DMS53 (cell line): ENCODE results near the gene HEXIM1.

Experiments used
- DNase-seq: peaks from one replicate; lab custom pipeline; 2025; lab: John Stamatoyannopoulos, UW

The HEXIM1 gene

DNA sequence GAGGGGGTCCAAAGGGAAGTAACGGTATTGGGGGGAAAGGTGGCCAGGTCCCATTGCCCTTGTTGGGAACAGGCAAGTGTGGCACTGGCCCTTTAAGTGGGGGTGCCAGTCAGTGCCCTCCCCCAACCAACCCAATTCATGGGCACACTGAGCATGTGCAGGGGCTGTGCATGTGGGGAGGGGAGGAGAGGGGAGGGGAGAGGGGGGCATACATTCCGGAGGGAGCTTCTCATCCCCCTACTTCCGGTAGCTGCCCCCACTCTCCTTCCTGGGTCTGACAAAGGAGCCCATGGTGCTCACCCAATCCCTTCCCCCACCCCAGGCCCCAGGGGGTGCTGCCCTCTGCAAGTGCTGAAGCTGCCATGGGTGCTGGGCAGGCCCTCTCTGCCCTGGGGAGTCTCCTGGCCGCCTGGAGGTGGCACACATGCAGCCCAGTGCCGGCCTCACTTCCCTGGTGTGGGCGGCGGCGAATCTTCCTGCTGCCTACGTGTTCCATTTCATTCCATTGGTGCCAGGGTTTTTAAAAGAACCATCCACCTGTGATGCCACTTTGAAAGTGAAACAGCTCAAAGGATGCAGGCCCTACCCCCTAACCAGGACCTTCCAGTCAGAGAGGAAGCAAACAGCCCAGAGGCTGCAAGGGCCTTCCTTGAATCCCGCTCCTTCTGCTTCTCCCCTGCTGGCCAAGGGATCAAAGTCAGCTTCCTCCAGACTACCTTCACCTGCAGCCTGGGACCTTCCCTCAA, 24.4 kb downstream of the HEXIM1 start:
- DNase-seq = no peak

GRCh38 chr17:45175759-45176115, 27.5 kb downstream of the HEXIM1 start:
- DNase-seq = no peak

DNA sequence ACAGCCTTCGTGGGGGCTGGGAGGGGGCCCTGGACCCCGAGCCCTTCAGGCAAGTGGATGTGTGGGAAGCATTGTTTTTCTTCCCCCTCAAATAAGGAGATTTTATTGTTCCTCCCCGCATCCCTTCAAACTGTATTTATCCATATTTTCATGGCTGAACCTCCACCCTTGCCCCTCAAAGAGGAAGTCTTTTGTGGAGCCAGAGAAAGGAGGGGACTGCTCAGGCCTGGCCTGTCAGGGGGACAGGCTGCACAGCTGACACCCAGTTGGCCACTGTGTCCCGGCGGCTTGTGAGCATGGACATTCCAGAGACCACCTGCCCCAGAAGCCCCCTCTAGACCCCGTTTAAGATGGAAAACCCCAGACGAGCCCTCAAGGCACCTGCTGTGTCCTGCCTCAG, 29.3 kb downstream of the HEXIM1 start:
- DNase-seq = no peak

GRCh38 chr17:45184144-45184543, 35.9 kb downstream of the HEXIM1 start:
- no peak for DNase-seq

DNA sequence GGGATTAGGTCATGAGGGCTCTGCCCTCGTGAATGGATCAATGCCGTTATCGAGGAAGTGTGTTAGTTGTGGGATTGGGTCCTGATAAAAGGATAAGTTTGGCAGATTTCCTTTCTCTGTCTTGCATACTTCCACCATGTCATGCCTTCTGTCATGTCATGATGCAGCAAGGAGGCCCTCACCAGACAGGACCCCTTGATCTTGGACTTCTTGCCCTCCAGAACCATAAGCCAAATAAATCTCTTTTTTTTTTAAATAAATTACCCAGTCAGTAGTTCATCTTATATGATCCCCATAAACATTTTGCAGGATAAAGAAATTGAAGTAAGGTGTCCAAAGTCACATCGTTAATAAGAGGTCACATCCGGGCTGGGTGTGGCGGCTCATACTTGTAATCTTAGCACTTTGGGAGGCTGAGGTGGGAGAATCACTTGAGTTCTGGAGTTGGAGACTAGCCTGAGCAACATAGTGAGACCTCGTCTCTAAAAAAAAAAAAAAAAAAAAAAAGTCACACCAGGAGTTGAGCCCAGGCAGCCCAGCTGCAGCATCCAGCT, 38.6 kb downstream of the HEXIM1 start:
- no peak for DNase-seq

DNA sequence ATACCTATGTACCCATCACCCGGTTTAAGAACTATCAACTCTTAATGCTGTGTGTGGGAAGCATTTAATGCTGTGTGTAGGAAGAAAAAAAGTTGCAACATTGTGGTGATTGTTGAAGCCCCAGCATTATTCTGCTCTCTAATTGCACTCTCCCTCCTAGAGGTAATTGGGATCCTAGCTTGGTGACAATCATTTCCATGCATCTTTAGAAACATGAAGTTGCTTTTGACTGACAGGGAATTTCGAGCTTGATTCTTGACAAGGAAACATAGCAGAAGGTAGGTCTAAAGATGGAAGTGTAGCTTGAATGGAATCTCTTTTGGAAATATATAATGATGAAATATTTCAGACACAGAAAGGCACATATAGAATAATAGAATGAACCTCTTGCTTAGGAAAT, 40.7 kb downstream of the HEXIM1 start:
- no peak for DNase-seq

DNA sequence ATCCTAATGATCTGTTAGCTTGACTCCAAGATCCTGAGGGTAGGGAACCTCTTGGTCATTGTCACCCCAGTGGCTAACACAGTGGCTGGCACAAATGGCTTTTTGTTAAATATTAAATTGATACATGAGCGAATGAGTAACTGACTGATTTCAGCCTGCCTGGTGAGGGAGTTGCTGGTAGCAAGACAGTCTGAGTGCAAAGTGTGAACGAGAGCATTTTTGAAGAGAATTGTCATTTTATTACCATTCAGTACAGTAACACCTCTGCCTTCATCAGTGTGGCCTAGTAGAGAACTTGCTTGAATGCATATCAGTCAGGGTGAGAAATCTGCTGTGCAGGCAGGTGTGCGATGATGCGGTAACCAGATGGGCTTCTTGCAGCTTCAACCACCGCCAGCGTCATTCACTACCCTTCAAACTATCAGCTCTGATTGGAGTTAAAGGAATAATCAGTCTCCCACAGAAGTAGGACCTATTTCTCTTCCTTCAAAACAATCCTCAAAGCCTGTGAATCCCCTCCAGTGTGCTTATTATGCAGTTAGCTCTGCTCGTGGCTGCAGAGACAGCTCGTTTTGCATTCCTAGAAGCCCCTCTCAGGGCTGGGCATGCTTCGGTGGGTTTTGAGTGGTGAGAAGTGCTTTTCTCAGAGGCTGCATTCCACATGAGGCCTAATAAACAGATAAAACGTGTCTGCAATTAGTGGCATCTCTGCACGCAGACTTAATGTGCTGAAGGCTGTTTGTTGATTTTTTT, 42.4 kb downstream of the HEXIM1 start:
- no peak for DNase-seq

DNA sequence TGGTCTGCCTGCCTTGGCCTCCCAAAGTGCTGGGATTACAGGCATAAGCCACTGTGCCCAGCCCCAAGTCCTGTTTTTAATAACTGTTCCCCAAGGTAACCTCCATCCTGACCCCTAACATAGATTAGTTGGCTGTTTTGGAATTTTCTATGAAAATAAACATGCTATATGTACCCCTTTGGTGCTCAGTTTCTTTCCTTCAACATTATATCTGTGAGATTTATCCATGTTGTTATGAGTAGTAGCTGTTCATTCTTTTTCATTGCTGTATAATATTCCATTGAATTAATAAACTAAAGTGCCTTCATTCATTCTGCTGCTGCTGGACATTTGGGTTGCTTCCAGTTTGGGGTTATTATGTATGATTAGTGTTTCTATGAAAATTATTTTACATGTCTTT, 47.1 kb downstream of the HEXIM1 start:
- no peak for DNase-seq

- no peak for DNase-seq
These were observed 48.8 kb downstream of the HEXIM1 start for GRCh38 chr17:45197108-45197507.

DNA sequence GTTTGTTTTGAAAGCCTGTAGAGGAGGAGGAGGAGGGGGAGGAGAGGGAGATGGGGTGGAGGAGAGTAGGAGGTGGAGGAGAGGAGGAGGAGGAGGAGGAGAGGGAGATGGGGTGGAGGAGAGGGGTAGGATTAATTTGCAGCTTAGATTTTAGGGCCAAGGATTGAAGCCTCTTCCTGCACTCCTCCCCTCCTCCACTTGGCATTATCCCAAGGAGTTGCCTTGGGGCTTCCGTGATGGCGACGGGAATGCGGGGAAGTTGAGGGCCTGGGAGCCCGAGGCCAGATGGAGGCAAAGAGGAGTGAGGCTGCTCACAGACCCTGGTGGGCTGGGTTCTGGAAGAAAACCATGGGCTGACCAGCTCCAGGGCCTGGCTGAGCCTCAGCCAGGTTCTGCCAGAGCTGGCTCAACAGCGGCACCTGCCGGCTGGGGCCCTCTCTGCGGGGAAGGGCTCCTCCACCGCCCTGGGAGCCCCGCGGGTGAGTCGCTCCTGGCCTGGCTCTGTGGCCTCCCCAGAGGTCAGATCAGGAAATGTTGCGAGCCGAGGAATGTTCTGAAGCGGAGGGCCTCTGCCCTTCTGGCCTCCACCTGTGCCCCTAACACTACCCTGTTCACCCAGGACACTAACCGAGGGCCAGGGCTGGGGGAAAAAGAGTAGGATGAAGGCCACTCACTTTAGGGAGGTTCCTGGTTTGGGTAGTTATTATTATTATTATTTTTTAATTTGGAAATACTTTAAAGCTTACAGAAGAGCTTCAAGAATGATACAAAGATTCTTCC, 49.5 kb downstream of the HEXIM1 start:
- peak; percentile 94 for DNase-seq

DNA sequence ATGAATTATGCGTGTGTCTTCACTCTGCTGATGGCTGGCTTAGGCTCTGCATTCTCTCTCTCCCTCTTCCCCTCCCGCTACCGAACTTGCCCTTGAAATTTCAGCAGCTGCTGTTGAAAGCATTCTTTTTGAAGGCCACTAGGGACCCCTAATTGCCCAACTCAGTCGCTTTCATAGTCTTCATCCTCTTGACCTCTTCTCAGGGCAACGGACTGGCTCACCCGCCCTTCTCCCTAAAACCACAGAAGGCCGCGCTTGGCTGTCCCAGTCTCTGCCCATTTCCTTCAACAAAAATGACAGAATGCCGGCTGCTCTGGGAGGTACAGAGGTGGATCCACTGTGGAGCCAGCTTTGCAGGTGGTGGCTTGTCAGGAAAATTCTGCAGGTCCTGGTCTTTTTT, 52.4 kb downstream of the HEXIM1 start:
- DNase-seq = no peak

DNA sequence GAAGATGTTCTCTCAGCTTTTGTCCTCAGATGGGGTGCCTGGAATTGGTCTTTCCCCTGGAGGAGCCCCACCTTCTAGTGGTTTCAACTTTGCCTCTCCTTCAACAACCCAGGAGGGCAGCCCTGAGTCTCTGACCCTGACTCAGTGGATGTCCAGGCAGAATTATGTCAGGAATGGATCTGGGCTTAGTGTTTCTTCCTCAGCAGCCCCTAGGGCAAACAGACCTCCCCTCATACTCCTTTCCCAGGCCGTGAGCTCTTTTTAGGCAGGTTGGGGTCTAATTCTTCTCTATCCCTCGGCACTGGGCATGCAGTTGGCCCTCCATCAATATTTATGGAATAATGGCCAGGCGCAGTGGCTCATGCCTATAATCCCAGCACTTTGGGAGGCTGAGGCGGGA, 53.2 kb downstream of the HEXIM1 start:
- no peak for DNase-seq
